CD14-positive monocyte (primary cell): ENCODE results near the gene LARP7. TPM values are rescaled to one million over a fixed set of nuclear protein-coding genes. Genes with fewer than 3 reads are reported as not detected.
A peak's percentile ranks its signal among the peaks of the same experiment; 100 is the strongest.

Experiments used
- DNase-seq, 3 donors: peaks; one replicate each; pipeline ENCODE4 v3.0.0-alpha.2; 2011 to 2022
- H2AFZ ChIP-seq: 2 replicates; pipeline ENCODE4 v1.6.0; 2012; ENCODE audit warnings: mild to moderate bottlenecking, low read depth, low read length, inconsistent platforms; ENCODE audit not compliant: insufficient read depth, poor library complexity, severe bottlenecking
- H3K27ac ChIP-seq, 2 donors: 1 replicate in 1 of 2; 2 replicates in 1 of 2; pipeline ENCODE4 v1.5.1; 2012 to 2013; ENCODE audit warnings: low read length in 2 of 2, control low read depth in 1 of 2, inconsistent platforms in 1 of 2, low read depth in 1 of 2, mild to moderate bottlenecking in 1 of 2
- H3K27me3 ChIP-seq, 2 donors: one replicate each; pipeline versions ENCODE4 v1.6.0 to v1.6.1; 2011 to 2013; ENCODE audit warnings: low read length in 2 of 2; ENCODE audit not compliant: control insufficient read depth in 2 of 2, insufficient read depth in 2 of 2
- H3K36me3 ChIP-seq, 2 donors: replicated peaks in 1 of 2; 1 replicate in 1 of 2; 2 replicates in 1 of 2; pipeline versions ENCODE4 v1.5.1 to v1.6.1; 2012 to 2013; ENCODE audit warnings: low read length in 2 of 2, control low read depth in 1 of 2, inconsistent platforms in 1 of 2, mild to moderate bottlenecking in 1 of 2; ENCODE audit not compliant: insufficient read depth in 2 of 2, control insufficient read depth in 1 of 2
- H3K4me1 ChIP-seq, 2 donors: 1 replicate in 1 of 2; 2 replicates in 1 of 2; pipeline versions ENCODE4 v1.5.1 to v1.6.1; 2012 to 2013; ENCODE audit warnings: low read length in 2 of 2, control low read depth in 1 of 2, inconsistent platforms in 1 of 2, mild to moderate bottlenecking in 1 of 2, moderate library complexity in 1 of 2; ENCODE audit not compliant: insufficient read depth in 2 of 2, control insufficient read depth in 1 of 2
- H3K4me2 ChIP-seq: replicated peaks from 2 replicates; pipeline ENCODE3; 2012; ENCODE audit warnings: low read length, moderate library complexity, mild to moderate bottlenecking; ENCODE audit not compliant: poor library complexity, severe bottlenecking; ENCODE audit errors: extremely low read depth
- H3K4me3 ChIP-seq, 3 experiments: fragments of 200-600 bp in 1 of 3; sonication (generic) in 1 of 3; replicated peaks in 1 of 3; 1 replicate in 2 of 3; 2 replicates in 1 of 3; pipeline ENCODE4 v1.5.1; 2011 to 2013; ENCODE audit warnings: low read length in 3 of 3, mild to moderate bottlenecking in 3 of 3, control low read depth in 2 of 3, low read depth in 2 of 3, inconsistent platforms in 1 of 3, moderate library complexity in 1 of 3
- H3K79me2 ChIP-seq: 2 replicates; pipeline ENCODE4 v1.6.0; 2012; ENCODE audit warnings: mild to moderate bottlenecking, control low read depth, inconsistent platforms, low read length, moderate library complexity; ENCODE audit not compliant: insufficient read depth
- H3K9ac ChIP-seq: 2 replicates; pipeline ENCODE4 v1.6.0; 2017; ENCODE audit warnings: low read length, mild to moderate bottlenecking; ENCODE audit not compliant: insufficient read depth, poor library complexity, severe bottlenecking
- H3K9me3 ChIP-seq, 2 donors: replicated peaks in 1 of 2; 1 replicate in 1 of 2; 2 replicates in 1 of 2; pipeline versions ENCODE4 v1.5.1 to v1.6.1; 2012 to 2013; ENCODE audit warnings: low read length in 2 of 2, control low read depth in 1 of 2; ENCODE audit not compliant: control insufficient read depth in 1 of 2, insufficient read depth in 1 of 2
- H4K20me1 ChIP-seq: 2 replicates; pipeline ENCODE4 v1.6.0; 2012; ENCODE audit warnings: mild to moderate bottlenecking, low read length, control low read depth, moderate library complexity; ENCODE audit not compliant: insufficient read depth
- H3K27ac Mint-ChIP-seq, 7 donors: one replicate each; pipeline ENCODE4 v1.8.0; 2020; ENCODE audit warnings: mild to moderate bottlenecking in 7 of 7, mixed read lengths in 7 of 7, moderate library complexity in 6 of 7, inconsistent platforms in 2 of 7
- H3K27me3 Mint-ChIP-seq, 3 donors: one replicate each; pipeline ENCODE4 v1.8.0; 2021 to 2022; ENCODE audit warnings: low read depth in 3 of 3, mild to moderate bottlenecking in 3 of 3, mixed read lengths in 3 of 3, moderate library complexity in 3 of 3, inconsistent platforms in 1 of 3
- H3K36me3 Mint-ChIP-seq, 2 donors: one replicate each; pipeline ENCODE4 v1.8.0; 2020; ENCODE audit warnings: mixed read lengths in 2 of 2, inconsistent platforms in 1 of 2, mild to moderate bottlenecking in 1 of 2
- H3K4me1 Mint-ChIP-seq: one replicate; pipeline ENCODE4 v1.8.0; 2020; ENCODE audit warnings: mild to moderate bottlenecking, mixed read lengths
- H3K4me3 Mint-ChIP-seq, 2 donors: one replicate each; pipeline ENCODE4 v1.8.0; 2020; ENCODE audit warnings: mild to moderate bottlenecking in 2 of 2, mixed read lengths in 2 of 2, moderate library complexity in 1 of 2
- H3K9me3 Mint-ChIP-seq, 7 donors: one replicate each; pipeline ENCODE4 v1.8.0; 2020 to 2022; ENCODE audit warnings: mixed read lengths in 7 of 7, mild to moderate bottlenecking in 6 of 7, moderate library complexity in 6 of 7, inconsistent platforms in 2 of 7
- CTCF ChIP-seq: fragments of 200-600 bp; IDR thresholded peaks from one replicate; pipeline ENCODE4 v1.8.0; 2022; ENCODE audit warnings: antibody characterized with exemption, mild to moderate bottlenecking
- WGBS: methylation state at CpG from one replicate; pipeline ENCODE4 v1.1.5; 2013; ENCODE audit warnings: missing lambda C conversion rate; ENCODE audit not compliant: insufficient coverage; 5-methylcytosine and 5-hydroxymethylcytosine counted together
- intact Hi-C, 2 donors: fragments of 100-400 bp; cut with micrococcal nuclease; formaldehyde crosslinking; loops; one replicate each; pipeline versions ENCODE4 v1.15.0 to v1.15.1; 2023
- polyA plus RNA-seq, 3 donors: library from polyadenylated mRNA; depleted of rRNA in 1 of 3; unstranded in 2 of 3; stranded (reverse) in 1 of 3; fragments of 300-500 nt in 2 of 3; fragments of >200 nt in 1 of 3; fragmentation: Illumina TruSeq in 2 of 3; gene quantifications; 1 replicate in 2 of 3; 2 replicates in 1 of 3; pipeline ENCODE4 v1.2.3, GENCODE V29; 2012 to 2021

LARP7 gene
- polyA plus RNA-seq, 3 donors: 12.5 to 20.7 (median 14.1) TPM

- H3K36me3 Mint-ChIP-seq: peaks cover 58 to 76% of the 10 kb centered on the region in 2 donors
- no peak overlapping the region for H2AFZ ChIP-seq
- DNase-seq: no peak
- peaks cover 7 to 9% of the 10 kb centered on the region in 2 donors for H3K4me1 ChIP-seq
- H3K27me3 ChIP-seq: no peaks in the 10 kb centered on the region
- H3K79me2 ChIP-seq: peaks cover 11% of the 10 kb centered on the region
- intact Hi-C loops: no loop called here
- H3K9me3 ChIP-seq: no peaks in the 10 kb centered on the region
- H3K4me1 Mint-ChIP-seq: peaks cover 7% of the 10 kb centered on the region
- H3K9me3 Mint-ChIP-seq: no peaks in the 10 kb centered on the region
- WGBS: no CpG with 5 or more reads among the region's 3 CpGs
- no peak for TF ChIP-seq CTCF
- no peak overlapping the region for H3K9ac ChIP-seq
- H3K4me2 ChIP-seq: no peak overlapping the region
- H3K27ac Mint-ChIP-seq: no peak overlapping the region
- H3K4me3 ChIP-seq: no peak overlapping the region
- no peak overlapping the region for H3K4me3 Mint-ChIP-seq
- H4K20me1 ChIP-seq: no peaks in the 10 kb centered on the region
- peaks cover 77 to 78% of the 10 kb centered on the region in 2 donors for H3K36me3 ChIP-seq
- peaks cover 0 to 4% (median 0%) of the 10 kb centered on the region in 3 donors for H3K27me3 Mint-ChIP-seq
- H3K27ac ChIP-seq: no peak overlapping the region
These were observed 10.8 kb downstream of the LARP7 start for GRCh38 chr4:112647785-112648184.

- Histone ChIP-seq H3K27me3 (no peaks in the 10 kb centered on the region), H2AFZ (no peak overlapping the region), H3K4me1 (peaks cover 2 to 4% of the 10 kb centered on the region in 2 donors), H3K36me3 (peaks cover 82 to 85% of the 10 kb centered on the region in 2 donors), H3K9me3 (no peaks in the 10 kb centered on the region), H4K20me1 (no peaks in the 10 kb centered on the region), H3K27ac (no peak overlapping the region), H3K4me3 (no peak overlapping the region), H3K79me2 (peaks cover 5% of the 10 kb centered on the region), H3K4me2 (no peak overlapping the region), H3K9ac (no peak overlapping the region)
- Mint-ChIP-seq H3K27ac (peak overlapping the region in 1 of 7 donors; percentile 32), H3K4me3 (no peak overlapping the region), H3K9me3 (no peaks in the 10 kb centered on the region), H3K27me3 (peaks cover 0 to 2% (median 0%) of the 10 kb centered on the region in 3 donors), H3K36me3 (peaks cover 62 to 82% of the 10 kb centered on the region in 2 donors), H3K4me1 (peaks cover under 1% of the 10 kb centered on the region)
- WGBS: 100% methylated on average over 1 of the region's 3 CpGs
- no peak for DNase-seq
- intact Hi-C loops: no loop called here
- TF ChIP-seq CTCF: no peak
These were observed 11.5 kb downstream of the LARP7 start for GRCh38 chr4:112648263-112649054.
